ENCODE data around the gene PDZD2.

The PDZD2 gene

GRCh38 chr5:31833710-31834109 is 194.8 kb downstream of the PDZD2 start:
- no peaks in the 10 kb centered on the region for H3K36me3 ChIP-seq
- no peak overlapping the region for H3K27ac ChIP-seq
- no peaks in the 10 kb centered on the region for H3K27me3 ChIP-seq (ENCODE audit: insufficient read depth, low read depth, severe bottlenecking)
- peaks cover 10% of the 10 kb centered on the region for H3K9me3 ChIP-seq (ENCODE audit: severe bottlenecking)
- no peak for DNase-seq
- TF ChIP-seq, protein P1, sequence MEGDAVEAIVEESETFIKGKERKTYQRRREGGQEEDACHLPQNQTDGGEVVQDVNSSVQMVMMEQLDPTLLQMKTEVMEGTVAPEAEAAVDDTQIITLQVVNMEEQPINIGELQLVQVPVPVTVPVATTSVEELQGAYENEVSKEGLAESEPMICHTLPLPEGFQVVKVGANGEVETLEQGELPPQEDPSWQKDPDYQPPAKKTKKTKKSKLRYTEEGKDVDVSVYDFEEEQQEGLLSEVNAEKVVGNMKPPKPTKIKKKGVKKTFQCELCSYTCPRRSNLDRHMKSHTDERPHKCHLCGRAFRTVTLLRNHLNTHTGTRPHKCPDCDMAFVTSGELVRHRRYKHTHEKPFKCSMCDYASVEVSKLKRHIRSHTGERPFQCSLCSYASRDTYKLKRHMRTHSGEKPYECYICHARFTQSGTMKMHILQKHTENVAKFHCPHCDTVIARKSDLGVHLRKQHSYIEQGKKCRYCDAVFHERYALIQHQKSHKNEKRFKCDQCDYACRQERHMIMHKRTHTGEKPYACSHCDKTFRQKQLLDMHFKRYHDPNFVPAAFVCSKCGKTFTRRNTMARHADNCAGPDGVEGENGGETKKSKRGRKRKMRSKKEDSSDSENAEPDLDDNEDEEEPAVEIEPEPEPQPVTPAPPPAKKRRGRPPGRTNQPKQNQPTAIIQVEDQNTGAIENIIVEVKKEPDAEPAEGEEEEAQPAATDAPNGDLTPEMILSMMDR (IDR thresholded peaks at IDR 0.05; ENCODE audit: low read depth, low read length) = no peak
- no peak overlapping the region for H3K4me3 ChIP-seq (ENCODE audit: low read depth, low read length)

DNA sequence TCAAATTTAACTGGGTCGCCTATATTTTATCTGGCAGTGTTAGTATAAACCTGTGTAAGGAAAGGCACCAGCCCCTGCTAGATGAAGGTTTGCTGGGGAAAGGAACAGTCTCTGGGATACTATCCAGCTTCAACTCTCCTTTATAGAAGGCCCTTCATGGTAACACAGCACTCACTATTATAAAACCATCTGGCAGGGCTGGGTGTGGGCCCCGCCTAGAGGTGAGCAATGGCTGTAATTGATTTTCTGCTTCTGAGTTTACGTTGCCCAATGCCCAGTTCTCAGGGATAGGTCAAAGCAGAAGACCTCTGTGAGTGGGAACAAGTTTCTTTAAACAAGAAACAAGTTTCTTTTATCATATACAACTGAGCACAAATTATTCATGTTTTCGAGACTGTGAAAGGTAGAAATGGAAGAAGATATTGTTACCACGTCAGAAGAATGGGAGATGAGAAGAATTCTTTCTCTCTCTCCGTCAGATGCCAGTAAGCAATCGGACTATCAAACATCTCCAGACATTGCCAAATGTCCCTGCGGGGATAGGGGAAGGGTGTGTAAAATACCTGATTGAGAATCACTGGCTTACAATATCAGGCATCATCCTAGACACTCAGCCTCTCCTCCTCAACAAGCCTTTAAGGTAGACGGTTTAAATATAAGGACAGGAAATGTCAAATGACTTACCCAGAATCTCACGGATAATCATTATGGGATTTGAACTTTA is 205.9 kb downstream of the PDZD2 start:
- peak; percentile 57 for DNase-seq
- TF ChIP-seq, protein P1 (IDR thresholded peaks at IDR 0.05; ENCODE audit: low read depth, low read length) = peak; percentile 22; the same call in 1 of the 2 replicates
- Histone ChIP-seq H3K27ac (no peak overlapping the region), H3K9me3 (ENCODE audit: severe bottlenecking) (no peaks in the 10 kb centered on the region), H3K27me3 (ENCODE audit: insufficient read depth, low read depth, severe bottlenecking) (no peaks in the 10 kb centered on the region), H3K4me3 (ENCODE audit: low read depth, low read length) (no peak overlapping the region), H3K36me3 (no peaks in the 10 kb centered on the region)

- H3K9me3 ChIP-seq (ENCODE audit: severe bottlenecking) = no peaks in the 10 kb centered on the region
- H3K36me3 ChIP-seq = no peaks in the 10 kb centered on the region
- no peak overlapping the region for H3K4me3 ChIP-seq (ENCODE audit: low read depth, low read length)
- DNase-seq = no peak
- TF ChIP-seq, protein P1 (IDR thresholded peaks at IDR 0.05; ENCODE audit: low read depth, low read length) = no peak
- H3K27me3 ChIP-seq (ENCODE audit: insufficient read depth, low read depth, severe bottlenecking) = no peaks in the 10 kb centered on the region
- no peak overlapping the region for H3K27ac ChIP-seq
These were observed 206.4 kb downstream of the PDZD2 start for GRCh38 chr5:31845361-31845760.

GRCh38 chr5:31846934-31847333 is 208.0 kb downstream of the PDZD2 start:
- no peak for DNase-seq
- H3K9me3 ChIP-seq (ENCODE audit: severe bottlenecking) = no peaks in the 10 kb centered on the region
- H3K4me3 ChIP-seq (ENCODE audit: low read depth, low read length) = no peak overlapping the region
- no peaks in the 10 kb centered on the region for H3K27me3 ChIP-seq (ENCODE audit: insufficient read depth, low read depth, severe bottlenecking)
- TF ChIP-seq, protein P1 (IDR thresholded peaks at IDR 0.05; ENCODE audit: low read depth, low read length) = no peak
- no peak overlapping the region for H3K27ac ChIP-seq
- no peaks in the 10 kb centered on the region for H3K36me3 ChIP-seq

GRCh38 chr5:31847354-31847753 is 208.4 kb downstream of the PDZD2 start:
- DNase-seq = no peak
- Histone ChIP-seq H3K27me3 (ENCODE audit: insufficient read depth, low read depth, severe bottlenecking) (no peaks in the 10 kb centered on the region), H3K27ac (no peak overlapping the region), H3K9me3 (ENCODE audit: severe bottlenecking) (no peaks in the 10 kb centered on the region), H3K4me3 (ENCODE audit: low read depth, low read length) (no peak overlapping the region), H3K36me3 (no peaks in the 10 kb centered on the region)
- TF ChIP-seq, protein P1 (IDR thresholded peaks at IDR 0.05; ENCODE audit: low read depth, low read length) = no peak

All from WERI-Rb-1 (cell line).